Stimulated activated CD4-positive, alpha-beta T cell treated with anti-CD3 and anti-CD28 coated beads, TNF-alpha, amount 100 ng/mL, for 48 hours (primary cell): ENCODE measurements around the gene RSU1.

Experiments used
- DNase-seq, 3 donors: peaks; one replicate each; pipeline ENCODE4 v3.0.0-alpha.2; 2020; ENCODE audit warnings: low read depth in 3 of 3

The RSU1 gene

DNA sequence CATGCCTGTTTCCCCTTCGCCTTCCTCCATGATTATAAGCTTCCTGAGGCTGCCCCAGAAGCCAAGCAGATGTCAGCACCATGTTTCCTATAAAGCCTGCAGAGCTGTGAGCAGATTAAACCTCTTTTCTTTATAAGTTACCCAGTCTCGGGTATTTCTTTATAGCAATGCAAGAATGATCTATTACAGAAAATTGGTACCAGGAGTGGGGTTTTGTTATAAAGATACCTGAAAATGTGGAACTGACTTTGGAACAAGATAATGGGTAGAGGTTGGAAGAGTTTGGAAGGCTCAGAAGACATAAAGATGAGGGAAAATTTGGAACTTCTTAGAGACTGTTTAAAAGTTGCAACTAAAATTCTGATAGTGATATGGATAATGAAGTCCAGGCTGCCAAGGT is 4.8 kb upstream of the RSU1 start:
- no peak for DNase-seq

DNA sequence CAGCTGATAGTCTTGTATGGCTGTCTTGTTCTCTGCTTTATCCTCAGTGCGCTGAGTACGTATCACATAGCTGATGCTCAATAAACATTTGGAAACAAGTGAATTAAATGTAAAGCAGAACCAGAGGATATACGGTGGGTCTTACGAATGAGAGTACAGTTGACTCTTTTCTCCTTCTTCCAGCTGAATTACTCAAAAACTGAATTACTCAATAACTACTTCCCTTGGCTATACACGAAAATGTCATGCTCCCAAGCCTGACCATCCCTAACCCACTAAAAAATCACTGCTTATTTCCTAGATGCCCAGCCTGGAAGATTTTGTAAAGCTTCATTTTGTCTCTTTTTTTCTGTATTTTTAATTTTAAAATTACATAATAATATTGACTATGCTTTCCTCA is 3.2 kb upstream of the RSU1 start:
- DNase-seq = no peak

- no peak for DNase-seq
Observed at GRCh38 chr10:16820018-16820417, 2.8 kb upstream of the RSU1 start.

DNA sequence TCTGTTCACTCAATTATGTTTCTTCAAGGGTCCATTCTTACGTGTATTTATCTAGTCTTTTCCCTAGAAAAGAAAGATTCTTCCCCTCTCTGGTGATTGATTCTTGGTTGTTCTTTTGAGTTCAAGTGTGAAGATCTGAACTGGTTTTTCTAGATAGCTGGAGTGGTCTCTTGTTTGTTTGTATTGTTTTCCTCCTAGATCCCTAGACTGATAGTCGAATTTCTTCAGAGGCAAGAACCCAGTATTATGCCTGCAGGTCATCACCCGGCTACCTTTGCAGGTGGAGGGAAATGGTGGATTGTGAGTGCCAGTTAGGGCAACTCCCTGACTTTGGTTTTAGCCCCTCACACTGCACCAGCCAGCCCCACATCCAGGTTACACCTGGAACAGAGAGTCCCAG is 2.2 kb upstream of the RSU1 start:
- no peak for DNase-seq

DNA sequence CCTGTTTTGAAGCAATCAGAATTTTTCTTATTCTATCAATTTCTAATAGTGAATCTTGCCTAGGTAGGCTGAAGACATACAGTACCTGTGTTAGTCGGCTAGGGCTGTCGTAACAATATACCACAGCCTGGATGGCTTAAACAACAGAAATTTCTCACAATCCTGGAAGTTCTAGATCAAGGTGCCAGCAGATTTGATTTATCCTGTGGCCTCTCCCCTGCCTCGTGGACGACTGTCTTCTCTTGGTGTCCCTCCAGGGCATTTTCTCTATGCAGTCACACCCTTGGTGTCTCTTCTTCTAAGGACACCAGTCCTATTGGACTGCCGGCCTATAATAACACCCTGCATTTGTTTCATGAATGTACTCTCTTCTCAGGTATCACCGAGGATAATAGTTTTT is 1.8 kb upstream of the RSU1 start:
- DNase-seq = no peak

DNA sequence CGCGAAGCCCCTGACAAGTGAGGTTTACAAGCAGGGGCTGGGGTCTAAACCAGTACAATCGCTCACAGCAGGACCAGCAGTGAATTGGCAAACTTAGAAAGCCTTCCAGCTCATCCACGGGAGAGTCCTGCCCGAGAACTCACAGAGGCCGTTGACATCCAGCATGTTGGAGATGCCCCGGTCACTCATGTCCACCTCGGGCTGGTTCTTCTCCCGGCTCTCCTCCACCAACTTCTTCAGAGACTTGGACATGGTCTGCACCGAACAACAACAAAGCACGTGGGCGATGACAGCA is 447 bp downstream of the RSU1 start:
- DNase-seq = no peak

- DNase-seq = no peak
Observed at GRCh38 chr10:16816171-16816570, 1.1 kb downstream of the RSU1 start.

DNA sequence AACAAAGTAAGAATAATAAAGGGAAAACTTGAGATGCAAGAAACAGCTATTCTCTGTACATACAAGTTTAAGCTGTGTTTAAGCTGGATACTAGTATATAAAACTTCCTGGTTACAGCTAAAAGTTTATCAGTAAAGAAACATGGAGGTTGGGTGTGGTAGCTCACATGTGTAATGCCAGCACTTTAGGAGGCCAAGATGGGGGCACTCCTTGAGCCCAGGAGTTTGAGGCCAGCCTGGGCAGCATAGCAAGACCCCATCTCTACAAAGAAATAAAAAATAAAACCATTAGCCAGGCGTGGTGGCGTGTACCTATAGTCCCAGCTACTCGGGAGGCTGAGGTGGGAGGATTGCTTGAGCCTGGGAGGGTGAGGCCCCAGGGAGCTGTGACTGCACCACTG is 3.2 kb downstream of the RSU1 start:
- no peak for DNase-seq

- DNase-seq = no peak
Observed at GRCh38 chr10:16812676-16813075, 4.5 kb downstream of the RSU1 start.

DNA sequence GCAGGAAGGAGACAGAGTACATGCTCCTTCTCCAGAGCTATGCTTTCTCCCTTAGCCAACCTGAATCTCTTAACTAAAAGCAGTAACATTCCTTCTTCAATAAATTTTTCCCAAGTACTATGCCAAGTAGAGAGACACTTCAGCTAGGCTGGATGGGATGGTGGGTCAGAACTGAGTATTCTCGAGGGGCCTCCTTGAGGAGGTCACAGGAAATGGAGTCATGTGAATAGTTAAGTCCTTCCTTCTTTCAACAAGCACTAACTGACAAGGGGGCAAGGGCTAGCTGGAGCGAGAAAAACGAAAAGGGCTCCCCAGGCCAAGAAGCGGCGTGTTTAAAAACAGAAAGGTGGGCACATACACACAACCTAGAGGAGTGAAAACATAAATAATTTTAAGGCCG is 5.5 kb downstream of the RSU1 start:
- DNase-seq = no peak

- DNase-seq = no peak
Observed at GRCh38 chr10:16811292-16811691, 5.9 kb downstream of the RSU1 start.

- DNase-seq = peak in 2 of 3 donors; percentile 30 to 46
Observed at GRCh38 chr10:16809074-16809718, 8.0 kb downstream of the RSU1 start.

DNA sequence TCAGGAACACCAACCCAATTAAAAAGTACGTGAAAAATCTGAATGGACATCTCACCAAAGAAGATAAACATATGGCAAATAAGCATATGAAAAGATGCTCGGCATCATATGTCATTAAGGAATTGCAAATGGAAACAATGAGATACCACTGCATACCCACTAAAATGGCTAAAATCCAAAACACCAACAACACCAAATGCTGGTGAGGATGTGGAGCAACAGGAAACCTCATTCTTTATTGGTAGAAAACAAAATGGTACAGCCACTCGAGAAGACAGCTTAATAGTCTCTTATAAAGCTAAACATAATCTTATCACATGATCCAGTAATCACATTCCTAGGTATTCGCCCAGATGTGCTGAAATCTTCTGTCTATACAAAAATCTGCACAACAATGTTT is 13.1 kb downstream of the RSU1 start:
- no peak for DNase-seq

DNA sequence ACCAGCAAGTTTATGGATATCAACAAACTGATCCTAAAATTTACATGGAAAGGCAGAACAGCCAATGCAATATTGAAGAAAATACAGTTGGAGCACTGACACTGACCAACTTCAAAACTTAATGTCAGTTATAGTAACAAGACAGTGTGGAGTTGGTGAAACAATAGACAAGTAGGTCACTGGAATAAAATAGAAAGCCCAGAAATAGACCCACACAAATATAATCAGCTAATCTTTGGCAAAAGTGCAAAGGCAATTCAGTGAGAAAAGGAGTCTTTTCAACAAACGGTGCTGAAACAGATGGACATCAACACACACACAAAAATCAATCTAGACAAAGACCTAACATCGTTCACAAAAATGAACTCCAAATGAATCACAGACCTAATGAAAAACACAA is 13.8 kb downstream of the RSU1 start:
- no peak for DNase-seq

- no peak for DNase-seq
Observed at GRCh38 chr10:16799621-16800020, 17.6 kb downstream of the RSU1 start.

GRCh38 chr10:16798571-16798970 is 18.7 kb downstream of the RSU1 start:
- no peak for DNase-seq

DNA sequence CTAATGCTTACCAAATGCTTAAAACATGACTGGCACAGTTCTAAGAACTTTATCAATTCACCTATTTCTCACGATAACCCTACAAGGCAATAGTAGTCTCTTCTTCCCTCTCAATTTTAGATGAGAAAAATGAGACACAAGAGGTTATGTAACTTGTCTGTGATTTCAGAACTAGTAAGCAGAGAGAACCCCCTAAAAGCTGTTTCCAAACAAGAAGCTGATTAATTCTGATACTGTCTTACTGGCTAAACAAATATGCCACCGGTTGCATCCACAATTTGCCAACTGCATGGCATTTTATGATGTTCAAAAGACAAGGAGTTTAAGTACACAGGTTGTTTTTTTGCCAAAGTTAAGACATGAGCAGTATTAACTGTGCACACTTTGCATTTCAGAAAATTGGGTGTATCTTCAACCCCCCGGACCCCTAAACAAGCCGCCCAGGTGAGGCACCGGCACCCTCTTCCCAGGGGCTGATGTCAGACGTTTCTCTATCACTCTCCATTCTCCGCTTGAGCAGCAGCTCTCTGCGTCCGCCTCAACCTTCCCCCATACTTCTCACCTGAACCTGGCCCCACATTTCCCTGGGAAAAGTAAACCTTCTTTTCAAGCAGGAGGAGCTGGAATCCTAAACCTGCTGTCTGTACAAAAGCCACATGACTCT is 21.7 kb downstream of the RSU1 start:
- no peak for DNase-seq

- no peak for DNase-seq
Observed at GRCh38 chr10:16794005-16794404, 23.2 kb downstream of the RSU1 start.

GRCh38 chr10:16792675-16793074 is 24.5 kb downstream of the RSU1 start:
- DNase-seq = no peak

- DNase-seq = no peak
Observed at GRCh38 chr10:16789765-16790164, 27.5 kb downstream of the RSU1 start.

DNA sequence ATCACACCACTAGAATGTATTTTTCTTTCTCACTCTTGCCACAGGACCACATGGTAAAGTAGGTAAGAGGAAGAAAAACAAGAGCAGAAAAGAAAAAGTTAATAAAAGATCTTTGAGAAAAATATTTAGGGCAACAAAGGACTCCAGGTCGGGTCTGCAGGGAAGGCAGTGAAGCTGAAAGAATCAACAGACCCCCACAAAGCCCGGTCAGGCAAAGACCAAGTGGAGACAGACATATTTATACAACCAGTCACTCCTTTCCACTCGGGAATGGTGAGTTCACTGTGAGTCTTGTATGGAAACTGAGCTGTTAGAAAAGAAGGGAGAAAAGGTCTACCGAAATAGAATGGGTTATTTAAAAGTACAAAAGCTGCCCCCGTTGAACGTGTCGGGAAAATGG is 28.0 kb downstream of the RSU1 start:
- DNase-seq = no peak

DNA sequence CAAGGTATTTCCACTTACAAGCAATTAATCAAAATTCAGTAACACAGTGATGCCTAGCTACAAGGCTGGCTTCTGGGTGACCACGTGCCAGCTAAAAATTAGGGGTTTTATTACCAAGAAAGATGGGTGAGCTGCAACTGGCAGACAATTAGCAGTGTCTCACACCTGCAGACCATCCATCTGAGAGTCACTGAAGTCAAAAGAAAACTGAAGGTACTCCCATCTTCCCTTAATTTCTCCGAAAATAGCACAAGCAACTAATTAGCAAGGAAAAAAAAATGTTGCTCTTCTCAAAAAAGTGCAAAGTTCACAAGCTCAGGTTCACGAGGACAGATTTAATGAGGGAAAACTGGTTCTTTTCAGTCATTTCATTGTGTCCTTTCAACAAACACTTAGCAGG is 28.4 kb downstream of the RSU1 start:
- DNase-seq = no peak

DNA sequence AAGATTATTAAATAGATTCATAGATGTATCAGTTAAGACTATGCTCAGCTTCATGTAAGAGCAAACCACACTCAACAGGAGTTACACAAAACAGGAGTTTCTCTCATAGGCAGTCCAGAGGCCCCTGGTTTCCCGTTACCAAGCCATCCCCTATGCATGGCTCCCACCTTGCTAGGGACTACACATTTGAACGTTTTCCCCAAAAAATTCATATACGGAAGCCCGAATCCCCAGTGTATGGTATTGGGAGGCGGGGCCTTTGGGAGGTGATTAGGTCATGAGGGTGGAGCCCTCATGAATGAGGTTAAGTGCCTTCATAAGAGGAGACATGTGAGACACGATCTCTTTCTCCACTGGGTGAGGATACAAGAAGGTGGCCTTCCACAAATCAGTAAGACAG is 29.1 kb downstream of the RSU1 start:
- no peak for DNase-seq

GRCh38 chr10:16787361-16787791 is 29.8 kb downstream of the RSU1 start:
- peak in 2 of 3 donors; percentile 36 to 48 for DNase-seq
